Esophagus squamous epithelium (tissue), 5 donors: ENCODE results near the gene GGT7. TPM values are rescaled to one million over a fixed set of nuclear protein-coding genes. Genes with fewer than 3 reads are reported as not detected.

Experiments
- DNase-seq: peaks from one replicate; lab custom pipeline; 2025; lab: John Stamatoyannopoulos, UW
- H3K27ac ChIP-seq, 4 donors: fragments of 200-600 bp; sonication (generic); one replicate each; pipeline ENCODE4 v1.5.1; 2016 to 2019; ENCODE audit warnings: mild to moderate bottlenecking in 1 of 4
- H3K27me3 ChIP-seq, 4 donors: fragments of 200-600 bp; sonication (generic); 1 replicate in 3 of 4; 2 replicates in 1 of 4; pipeline versions ENCODE4 v1.5.1 to v1.6.0; 2017 to 2021; ENCODE audit warnings: antibody characterized with exemption in 1 of 4
- H3K36me3 ChIP-seq, 3 donors: fragments of 200-600 bp; sonication (generic); one replicate each; pipeline ENCODE4 v1.5.1; 2016 to 2019
- H3K4me1 ChIP-seq, 3 donors: fragments of 200-600 bp; sonication (generic); one replicate each; pipeline ENCODE4 v1.5.1; 2017 to 2019
- H3K4me3 ChIP-seq, 4 donors: fragments of 200-600 bp; sonication (generic); 1 replicate in 3 of 4; 2 replicates in 1 of 4; pipeline ENCODE4 v1.5.1; 2016 to 2019; ENCODE audit warnings: mild to moderate bottlenecking in 2 of 4, moderate library complexity in 1 of 4
- H3K9me3 ChIP-seq, 3 donors: fragments of 200-600 bp; sonication (generic); one replicate each; pipeline ENCODE4 v1.5.1; 2016 to 2019
- POLR2A ChIP-seq, 4 donors: fragments of 450-650 bp; IDR thresholded peaks; one replicate each; pipeline ENCODE4 v1.6.1; 2017; ENCODE audit warnings: antibody characterized with exemption in 4 of 4, mild to moderate bottlenecking in 4 of 4, moderate library complexity in 3 of 4
- WGBS, 2 donors: methylation state at CpG; one replicate each; pipeline ENCODE4 v1.1.5; 2018; 5-methylcytosine and 5-hydroxymethylcytosine counted together
- intact Hi-C: fragments of 100-400 bp; cut with DNase I; formaldehyde crosslinking; loops from one replicate; pipeline ENCODE4 v1.15.0; 2022
- total RNA-seq, 4 donors: library from RNA; depleted of rRNA; stranded (reverse); fragments of >200 nt; gene quantifications; one replicate each; pipeline ENCODE4 v1.1.0, GENCODE V29; 2016
- TF ChIP-seq, protein P1 (sequence below), 6 experiments: fragments of 450-650 bp in 4 of 6; fragments of 200-600 bp in 2 of 6; sonication (generic) in 2 of 6; IDR thresholded peaks; one replicate each; pipeline ENCODE4 v1.5.1; 2016 to 2019; ENCODE audit warnings: antibody characterized with exemption in 6 of 6, mild to moderate bottlenecking in 4 of 6, moderate library complexity in 4 of 6
- donor health status: DM: yes; HTN: yes; CAD: no.

GGT7 gene
- total RNA-seq, 4 donors from 2014 or later = 1.8 to 8.2 (median 5.1) TPM

DNA sequence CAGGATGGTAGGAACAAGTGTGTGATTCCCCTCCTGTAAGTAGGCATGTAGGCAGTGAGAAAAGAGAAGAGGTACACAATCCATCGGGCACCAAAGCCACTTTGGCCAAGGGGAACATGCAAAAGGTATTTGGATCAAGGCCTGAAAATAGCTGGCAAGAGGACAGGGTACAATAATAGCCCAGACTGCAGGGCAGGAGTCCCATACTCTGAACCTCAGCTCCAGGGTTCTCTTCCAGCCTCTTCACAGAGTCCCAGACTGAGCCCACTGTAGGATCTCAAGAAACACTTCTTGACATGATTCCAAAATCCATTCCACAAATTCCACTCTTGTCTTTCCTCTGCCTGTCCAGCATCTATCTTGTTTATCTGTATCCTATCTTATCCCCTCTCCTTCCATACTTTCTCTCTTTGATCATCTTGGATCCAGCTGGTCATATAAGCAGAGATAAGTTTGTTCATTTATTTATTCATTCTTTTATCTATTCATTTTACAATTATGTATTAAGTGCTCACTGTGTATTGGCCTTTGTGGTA is 23.5 kb upstream of the GGT7 start:
- TF ChIP-seq POLR2A (IDR thresholded peaks at IDR 0.05) = no peak
- TF ChIP-seq, protein P1, sequence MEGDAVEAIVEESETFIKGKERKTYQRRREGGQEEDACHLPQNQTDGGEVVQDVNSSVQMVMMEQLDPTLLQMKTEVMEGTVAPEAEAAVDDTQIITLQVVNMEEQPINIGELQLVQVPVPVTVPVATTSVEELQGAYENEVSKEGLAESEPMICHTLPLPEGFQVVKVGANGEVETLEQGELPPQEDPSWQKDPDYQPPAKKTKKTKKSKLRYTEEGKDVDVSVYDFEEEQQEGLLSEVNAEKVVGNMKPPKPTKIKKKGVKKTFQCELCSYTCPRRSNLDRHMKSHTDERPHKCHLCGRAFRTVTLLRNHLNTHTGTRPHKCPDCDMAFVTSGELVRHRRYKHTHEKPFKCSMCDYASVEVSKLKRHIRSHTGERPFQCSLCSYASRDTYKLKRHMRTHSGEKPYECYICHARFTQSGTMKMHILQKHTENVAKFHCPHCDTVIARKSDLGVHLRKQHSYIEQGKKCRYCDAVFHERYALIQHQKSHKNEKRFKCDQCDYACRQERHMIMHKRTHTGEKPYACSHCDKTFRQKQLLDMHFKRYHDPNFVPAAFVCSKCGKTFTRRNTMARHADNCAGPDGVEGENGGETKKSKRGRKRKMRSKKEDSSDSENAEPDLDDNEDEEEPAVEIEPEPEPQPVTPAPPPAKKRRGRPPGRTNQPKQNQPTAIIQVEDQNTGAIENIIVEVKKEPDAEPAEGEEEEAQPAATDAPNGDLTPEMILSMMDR (IDR thresholded peaks at IDR 0.05) = no peak
- peaks cover 0 to 28% (median 19%) of the 10 kb centered on the region in 3 donors for H3K4me1 ChIP-seq
- intact Hi-C loops = no loop called here
- no peak for DNase-seq
- no peak overlapping the region for H3K27ac ChIP-seq
- H3K4me3 ChIP-seq = no peak overlapping the region
- WGBS, 2 donors = 27 to 38% methylated on average over 1 of the region's 1 CpG
- H3K27me3 ChIP-seq = no peaks in the 10 kb centered on the region
- no peaks in the 10 kb centered on the region for H3K9me3 ChIP-seq
- H3K36me3 ChIP-seq = peaks cover 0 to 8% (median 0%) of the 10 kb centered on the region in 3 donors

DNA sequence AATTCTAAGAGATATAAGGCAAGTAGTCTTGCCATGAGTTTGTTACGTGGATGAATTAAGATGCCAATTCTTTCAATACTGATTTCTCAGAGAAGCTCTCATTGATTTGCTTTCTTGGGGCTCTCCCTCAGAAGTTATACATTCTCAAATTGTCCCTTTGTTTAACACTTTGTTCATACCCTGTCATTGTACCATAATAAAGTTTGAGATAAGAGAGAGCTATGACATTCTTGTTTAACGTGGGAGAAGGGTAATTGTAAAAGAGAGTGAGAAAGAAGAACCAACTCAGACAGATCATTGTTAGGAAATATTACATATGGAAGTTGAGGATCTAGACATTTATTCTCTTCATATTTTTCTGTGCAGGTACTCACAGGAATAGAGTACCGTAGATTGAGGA is 22.8 kb upstream of the GGT7 start:
- Histone ChIP-seq H3K36me3 (peaks cover 0 to 8% (median 0%) of the 10 kb centered on the region in 3 donors), H3K9me3 (no peaks in the 10 kb centered on the region), H3K4me1 (peaks cover 0 to 35% (median 19%) of the 10 kb centered on the region in 3 donors), H3K27me3 (no peaks in the 10 kb centered on the region), H3K27ac (no peak overlapping the region), H3K4me3 (no peak overlapping the region)
- no peak for TF ChIP-seq POLR2A (IDR thresholded peaks at IDR 0.05)
- TF ChIP-seq, protein P1 (IDR thresholded peaks at IDR 0.05) = no peak
- no peak for DNase-seq
- 76 to 79% methylated on average over 3 of the region's 3 CpGs for WGBS, 2 donors
- intact Hi-C loops = no loop called here

DNA sequence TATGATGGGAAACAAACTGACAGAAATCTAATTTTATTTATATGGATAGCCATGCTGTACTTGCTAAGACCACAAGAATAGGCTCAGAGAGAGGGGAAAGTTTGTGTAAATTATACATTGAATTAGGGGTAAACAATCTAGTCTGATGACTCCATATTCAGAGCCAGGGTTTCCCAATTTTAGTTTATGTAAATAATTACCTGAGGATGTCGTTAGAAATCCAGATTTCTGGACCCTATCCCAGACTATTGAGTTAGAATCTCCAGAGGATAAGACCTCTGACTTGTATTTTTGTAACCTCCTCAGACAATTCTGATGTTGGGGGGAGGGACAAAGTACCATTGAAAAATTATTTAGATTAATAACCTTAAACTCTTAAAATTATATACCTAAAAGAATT is 22.1 kb upstream of the GGT7 start:
- H3K27ac ChIP-seq = no peak overlapping the region
- no peaks in the 10 kb centered on the region for H3K27me3 ChIP-seq
- no peak for DNase-seq
- TF ChIP-seq POLR2A (IDR thresholded peaks at IDR 0.05) = no peak
- TF ChIP-seq, protein P1 (IDR thresholded peaks at IDR 0.05) = no peak
- intact Hi-C loops = no loop called here
- H3K36me3 ChIP-seq = peaks cover 0 to 8% (median 0%) of the 10 kb centered on the region in 3 donors
- no peaks in the 10 kb centered on the region for H3K9me3 ChIP-seq
- 0 to 16% methylated on average over 1 of the region's 1 CpG for whole genome bisulfite sequencing, 2 donors
- H3K4me1 ChIP-seq = peaks cover 0 to 39% (median 19%) of the 10 kb centered on the region in 3 donors
- no peak overlapping the region for H3K4me3 ChIP-seq

DNA sequence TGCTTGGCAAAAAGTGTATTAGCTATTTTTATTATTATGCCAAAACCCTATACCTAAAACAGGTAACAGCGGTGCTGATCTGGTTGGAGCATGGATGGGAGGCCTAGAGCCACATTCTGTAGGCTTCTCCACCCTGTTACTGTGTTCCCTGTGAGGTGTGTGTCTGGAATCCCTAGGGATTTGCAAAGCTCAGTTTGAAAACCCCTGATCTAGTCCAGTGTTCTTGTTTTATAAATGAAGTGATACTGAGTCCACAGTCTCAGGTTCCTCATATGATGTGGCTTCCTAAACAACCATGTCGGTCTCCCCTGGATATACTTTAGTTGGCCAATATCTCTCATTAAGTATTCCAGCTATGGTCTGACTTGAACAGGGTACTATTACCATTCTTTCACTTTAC is 20.0 kb upstream of the GGT7 start:
- intact Hi-C loops = no loop called here
- no peak overlapping the region for H3K27ac ChIP-seq
- TF ChIP-seq, protein P1 (IDR thresholded peaks at IDR 0.05) = no peak
- TF ChIP-seq POLR2A (IDR thresholded peaks at IDR 0.05) = no peak
- peaks cover 0 to 39% (median 19%) of the 10 kb centered on the region in 3 donors for H3K4me1 ChIP-seq
- no peaks in the 10 kb centered on the region for H3K9me3 ChIP-seq
- no peak for DNase-seq
- no peaks in the 10 kb centered on the region for H3K27me3 ChIP-seq
- 83 to 95% methylated on average over 2 of the region's 2 CpGs for WGBS, 2 donors
- H3K36me3 ChIP-seq = peaks cover 0 to 19% (median 0%) of the 10 kb centered on the region in 3 donors
- no peak overlapping the region for H3K4me3 ChIP-seq

DNA sequence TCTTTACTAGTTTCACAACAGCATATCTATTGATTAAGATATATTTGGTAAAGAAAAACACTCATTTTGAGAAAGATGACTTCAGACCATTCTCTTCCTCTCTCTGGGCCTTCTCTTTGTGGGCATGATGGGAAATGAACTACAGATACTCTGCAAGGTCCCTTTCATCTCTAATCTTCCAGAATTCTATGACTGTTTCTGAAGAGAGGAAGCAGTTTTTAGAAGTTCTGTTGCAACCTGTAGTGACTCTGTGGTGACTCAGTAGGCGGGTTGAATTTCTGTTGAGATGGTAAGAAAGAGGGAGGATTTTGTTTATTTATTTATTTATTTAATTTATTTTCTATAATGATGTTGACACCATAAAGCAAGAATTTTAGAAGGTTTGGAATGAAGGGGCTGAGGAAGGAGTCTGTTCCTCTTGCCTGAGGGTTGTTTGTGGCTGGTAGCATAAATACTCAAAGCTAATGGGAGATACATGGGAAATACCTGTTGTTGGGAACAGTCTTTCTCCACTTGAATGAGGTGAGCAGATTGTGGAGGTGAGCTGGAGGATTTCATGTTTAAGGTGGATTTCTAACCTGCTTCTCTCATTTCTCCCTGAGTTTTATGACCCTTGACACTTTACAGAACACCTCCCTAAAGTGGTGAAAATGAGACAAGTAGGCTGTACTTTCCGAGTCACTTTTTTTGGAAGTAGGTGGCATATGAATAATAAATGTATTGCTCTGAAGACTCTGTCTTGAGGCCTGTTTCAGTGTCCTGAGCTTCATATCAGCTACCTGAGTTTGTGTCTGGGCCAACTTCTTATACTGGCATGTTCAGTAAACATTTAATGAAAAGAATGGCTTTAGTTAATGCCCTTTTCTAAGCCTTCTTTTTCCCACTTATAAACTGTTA is 18.8 kb upstream of the GGT7 start:
- Histone ChIP-seq H3K9me3 (no peaks in the 10 kb centered on the region), H3K4me1 (peaks cover 0 to 36% (median 16%) of the 10 kb centered on the region in 3 donors), H3K36me3 (peaks cover 0 to 22% (median 0%) of the 10 kb centered on the region in 3 donors), H3K4me3 (no peak overlapping the region), H3K27ac (peak overlapping the region; percentile 46 to 69 (median 64)), H3K27me3 (no peaks in the 10 kb centered on the region)
- TF ChIP-seq, protein P1 (IDR thresholded peaks at IDR 0.05) = no peak
- no peak for TF ChIP-seq POLR2A (IDR thresholded peaks at IDR 0.05)
- 39 to 50% methylated on average over 2 of the region's 2 CpGs for WGBS, 2 donors
- DNase-seq = no peak
- intact Hi-C loops = no loop called here
